Nephron progenitor cell (in vitro differentiated cells): ENCODE data around the gene HS6ST3.
A peak's percentile ranks its signal among the peaks of the same experiment; 100 is the strongest.

Experiments
- DNase-seq: peaks from one replicate; pipeline ENCODE4 v3.0.0; 2021
- H3K27ac Mint-ChIP-seq: 2 replicates; pipeline ENCODE4 v1.8.0; 2021; ENCODE audit warnings: mild to moderate bottlenecking, moderate library complexity, mixed read lengths
- H3K27me3 Mint-ChIP-seq: 2 replicates; pipeline ENCODE4 v1.8.0; 2021; ENCODE audit warnings: mild to moderate bottlenecking, low read depth, mixed read lengths; ENCODE audit not compliant: poor library complexity
- H3K36me3 Mint-ChIP-seq: 2 replicates; pipeline ENCODE4 v1.8.0; 2021; ENCODE audit warnings: low read depth, mixed read lengths
- H3K4me1 Mint-ChIP-seq: 2 replicates; pipeline ENCODE4 v1.8.0; 2021; ENCODE audit warnings: mixed read lengths
- H3K4me3 Mint-ChIP-seq: 2 replicates; pipeline ENCODE4 v1.8.0; 2021; ENCODE audit warnings: mild to moderate bottlenecking, moderate library complexity, mixed read lengths
- H3K9me3 Mint-ChIP-seq: 2 replicates; pipeline ENCODE4 v1.8.0; 2021; ENCODE audit warnings: mild to moderate bottlenecking, moderate library complexity, mixed read lengths
- TF ChIP-seq, protein P1 (sequence below): fragments of 200-600 bp; sonication (generic); IDR thresholded peaks from 2 replicates; pipeline ENCODE4 v1.5.0; 2021; ENCODE audit warnings: antibody characterized with exemption

HS6ST3 gene

GRCh38 chr13:96573563-96573962 is 483.7 kb downstream of the HS6ST3 start:
- DNase-seq, result no peak
- no peaks in the 10 kb centered on the region for H3K9me3 Mint-ChIP-seq
- TF ChIP-seq, protein P1, sequence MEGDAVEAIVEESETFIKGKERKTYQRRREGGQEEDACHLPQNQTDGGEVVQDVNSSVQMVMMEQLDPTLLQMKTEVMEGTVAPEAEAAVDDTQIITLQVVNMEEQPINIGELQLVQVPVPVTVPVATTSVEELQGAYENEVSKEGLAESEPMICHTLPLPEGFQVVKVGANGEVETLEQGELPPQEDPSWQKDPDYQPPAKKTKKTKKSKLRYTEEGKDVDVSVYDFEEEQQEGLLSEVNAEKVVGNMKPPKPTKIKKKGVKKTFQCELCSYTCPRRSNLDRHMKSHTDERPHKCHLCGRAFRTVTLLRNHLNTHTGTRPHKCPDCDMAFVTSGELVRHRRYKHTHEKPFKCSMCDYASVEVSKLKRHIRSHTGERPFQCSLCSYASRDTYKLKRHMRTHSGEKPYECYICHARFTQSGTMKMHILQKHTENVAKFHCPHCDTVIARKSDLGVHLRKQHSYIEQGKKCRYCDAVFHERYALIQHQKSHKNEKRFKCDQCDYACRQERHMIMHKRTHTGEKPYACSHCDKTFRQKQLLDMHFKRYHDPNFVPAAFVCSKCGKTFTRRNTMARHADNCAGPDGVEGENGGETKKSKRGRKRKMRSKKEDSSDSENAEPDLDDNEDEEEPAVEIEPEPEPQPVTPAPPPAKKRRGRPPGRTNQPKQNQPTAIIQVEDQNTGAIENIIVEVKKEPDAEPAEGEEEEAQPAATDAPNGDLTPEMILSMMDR, result no peak
- H3K4me1 Mint-ChIP-seq, result peaks cover 5% of the 10 kb centered on the region
- no peaks in the 10 kb centered on the region for H3K36me3 Mint-ChIP-seq
- no peak overlapping the region for H3K4me3 Mint-ChIP-seq
- peaks cover 6% of the 10 kb centered on the region for H3K27me3 Mint-ChIP-seq
- H3K27ac Mint-ChIP-seq, result no peak overlapping the region

GRCh38 chr13:96575423-96576320 is 485.8 kb downstream of the HS6ST3 start:
- no peak for DNase-seq
- Mint-ChIP-seq H3K4me1 (peaks cover 5% of the 10 kb centered on the region), H3K9me3 (no peaks in the 10 kb centered on the region), H3K27ac (peak overlapping the region; percentile 34), H3K27me3 (peaks cover 5% of the 10 kb centered on the region), H3K4me3 (no peak overlapping the region), H3K36me3 (no peaks in the 10 kb centered on the region)
- TF ChIP-seq, protein P1, result no peak

DNA sequence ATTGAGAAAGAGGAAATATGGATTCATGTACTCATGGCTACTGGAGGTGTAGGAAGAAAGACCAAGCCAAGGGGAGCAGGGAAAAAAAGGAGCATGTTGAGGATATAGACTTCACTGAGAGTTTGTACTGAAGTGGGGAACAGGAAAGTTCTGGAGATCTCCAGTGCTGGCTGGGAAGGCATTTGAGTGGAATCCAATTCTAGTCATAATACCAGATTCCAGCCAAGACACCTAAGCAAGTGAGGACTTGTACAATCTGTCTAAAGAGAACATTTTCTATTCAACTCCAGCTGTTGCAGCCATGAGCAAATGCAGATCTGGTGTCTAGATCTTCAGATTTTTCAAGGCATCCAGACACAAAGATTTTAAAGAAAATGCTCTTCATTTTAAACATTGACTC is 491.8 kb downstream of the HS6ST3 start:
- peaks cover 4% of the 10 kb centered on the region for H3K9me3 Mint-ChIP-seq
- TF ChIP-seq, protein P1, result no peak
- H3K4me1 Mint-ChIP-seq, result no peaks in the 10 kb centered on the region
- H3K36me3 Mint-ChIP-seq, result no peaks in the 10 kb centered on the region
- H3K27ac Mint-ChIP-seq, result no peak overlapping the region
- H3K4me3 Mint-ChIP-seq, result no peak overlapping the region
- no peak for DNase-seq
- no peaks in the 10 kb centered on the region for H3K27me3 Mint-ChIP-seq

DNA sequence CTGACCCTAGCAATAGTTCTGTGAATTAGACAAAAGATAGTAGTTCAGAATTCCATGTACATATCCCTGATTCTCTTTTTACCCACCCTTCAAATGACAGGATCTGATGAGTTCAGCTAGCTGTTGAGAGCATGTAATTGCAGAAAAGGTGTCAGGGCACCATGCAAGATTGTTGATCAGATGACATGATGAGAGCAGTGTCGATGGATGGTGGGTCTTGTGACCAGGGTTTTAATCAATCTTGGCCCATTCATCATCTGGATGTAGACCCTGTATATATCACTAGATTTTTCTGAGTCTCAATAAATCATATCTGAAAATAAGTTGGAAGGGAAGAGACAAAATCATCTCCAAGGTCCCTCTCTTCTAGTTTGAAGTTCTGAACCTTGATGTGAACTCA is 525.3 kb downstream of the HS6ST3 start:
- Mint-ChIP-seq H3K36me3 (no peaks in the 10 kb centered on the region), H3K9me3 (no peaks in the 10 kb centered on the region), H3K27ac (no peak overlapping the region), H3K4me1 (no peaks in the 10 kb centered on the region), H3K27me3 (no peaks in the 10 kb centered on the region), H3K4me3 (no peak overlapping the region)
- TF ChIP-seq, protein P1, result no peak
- DNase-seq, result no peak

GRCh38 chr13:96617528-96617927 is 527.6 kb downstream of the HS6ST3 start:
- no peaks in the 10 kb centered on the region for H3K27me3 Mint-ChIP-seq
- TF ChIP-seq, protein P1, result no peak
- no peaks in the 10 kb centered on the region for H3K36me3 Mint-ChIP-seq
- no peak overlapping the region for H3K4me3 Mint-ChIP-seq
- DNase-seq, result no peak
- H3K27ac Mint-ChIP-seq, result no peak overlapping the region
- no peaks in the 10 kb centered on the region for H3K9me3 Mint-ChIP-seq
- no peaks in the 10 kb centered on the region for H3K4me1 Mint-ChIP-seq
